Purkinje cell (primary cell): ENCODE results near the gene ZFP36. TPM values are rescaled to one million over a fixed set of nuclear protein-coding genes. Genes with fewer than 3 reads are reported as not detected.

Experiments used
- polyA plus RNA-seq: library from polyadenylated mRNA; unstranded; fragments of >200 nt; fragmentation: Nextera tagmentation; gene quantifications from 2 replicates; pipeline ENCODE4 v1.2.1, GENCODE V29; 2014

ZFP36 gene, protein sequence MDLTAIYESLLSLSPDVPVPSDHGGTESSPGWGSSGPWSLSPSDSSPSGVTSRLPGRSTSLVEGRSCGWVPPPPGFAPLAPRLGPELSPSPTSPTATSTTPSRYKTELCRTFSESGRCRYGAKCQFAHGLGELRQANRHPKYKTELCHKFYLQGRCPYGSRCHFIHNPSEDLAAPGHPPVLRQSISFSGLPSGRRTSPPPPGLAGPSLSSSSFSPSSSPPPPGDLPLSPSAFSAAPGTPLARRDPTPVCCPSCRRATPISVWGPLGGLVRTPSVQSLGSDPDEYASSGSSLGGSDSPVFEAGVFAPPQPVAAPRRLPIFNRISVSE
- 0.92 and 2.1 TPM in 2 replicates for polyA plus RNA-seq

DNA sequence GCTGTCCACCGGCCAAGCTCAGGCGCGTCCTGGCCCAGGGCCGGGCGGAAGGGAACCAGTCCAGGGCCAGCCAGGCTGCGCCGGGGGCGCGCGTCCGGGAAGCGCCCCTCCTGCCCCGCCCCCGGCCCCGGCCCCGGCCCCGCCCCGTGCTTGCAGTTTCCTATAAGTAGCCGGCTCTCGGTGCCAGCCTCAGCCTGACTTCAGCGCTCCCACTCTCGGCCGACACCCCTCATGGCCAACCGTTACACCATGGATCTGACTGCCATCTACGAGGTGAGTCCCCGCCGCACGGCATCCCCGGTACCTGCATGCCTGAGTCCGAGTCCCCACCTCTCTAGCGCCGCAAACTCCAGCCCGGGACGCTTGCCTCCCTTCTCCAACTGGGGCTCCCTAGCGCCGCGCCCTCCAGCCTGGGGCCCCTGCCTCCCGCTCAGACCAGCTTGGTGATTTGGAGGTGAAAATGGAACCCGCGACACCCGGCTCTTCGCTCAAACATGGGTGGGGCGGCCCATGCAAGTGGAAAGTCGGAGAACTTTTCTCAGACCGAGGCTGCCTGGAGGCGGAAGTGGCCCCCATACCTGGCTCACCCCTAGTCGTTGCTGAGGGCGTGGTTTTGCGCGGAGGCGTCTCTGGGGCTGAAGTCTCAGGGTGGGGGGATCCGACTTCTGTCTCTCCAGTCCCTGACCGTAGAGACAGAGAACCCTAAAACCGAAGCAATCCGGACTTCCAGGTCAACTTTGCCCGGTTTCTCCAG lies at the start of gene ZFP36:
Gene ZFP36 (plus strand): TSS at position 192 of the 754 bp plus-strand sequence. CDS start 58 bp downstream, at position 250.

DNA sequence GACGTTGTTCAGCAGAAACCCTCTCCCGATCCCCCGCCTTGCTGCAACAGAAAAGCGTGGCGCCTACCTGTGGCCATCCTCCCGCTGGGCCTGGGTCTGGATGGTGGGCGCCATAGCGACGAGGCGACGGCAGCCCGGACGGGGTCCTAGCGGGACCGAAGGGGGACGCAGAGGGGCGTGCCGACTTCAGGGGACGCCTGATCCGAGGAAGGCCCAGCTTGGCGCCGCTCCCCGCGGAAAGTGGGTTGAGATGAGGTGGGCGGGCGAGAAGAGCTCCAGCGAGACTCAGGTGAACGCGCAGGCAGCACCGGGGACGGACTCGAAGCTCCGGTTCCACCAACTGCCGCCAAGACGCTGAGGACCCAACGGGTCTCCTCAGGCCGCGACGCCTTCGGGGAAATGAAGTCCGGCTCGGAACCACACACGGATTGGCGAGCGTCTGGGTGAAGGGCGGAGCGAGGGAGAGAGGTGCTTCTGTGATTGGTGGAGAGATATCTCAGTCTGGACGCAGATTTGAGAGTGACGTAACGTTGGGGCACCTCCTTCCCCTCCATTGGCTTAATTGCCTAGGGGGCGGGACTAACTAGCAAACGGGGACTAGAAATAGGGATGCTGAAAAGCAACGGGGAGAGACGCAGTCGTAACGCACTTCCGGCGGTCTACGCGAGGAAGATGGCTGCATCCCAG lies 15.8 kb upstream of the ZFP36 start, which contains the start of the genes MED29 and PAF1:
Gene MED29 (plus strand): TSS at position 628 of the 687 bp plus-strand sequence. CDS start 45 bp downstream, at position 673.
Gene PAF1 (minus strand): TSS at position 356 of the 687 bp plus-strand sequence. CDS start 242 bp downstream, at position 114.

DNA sequence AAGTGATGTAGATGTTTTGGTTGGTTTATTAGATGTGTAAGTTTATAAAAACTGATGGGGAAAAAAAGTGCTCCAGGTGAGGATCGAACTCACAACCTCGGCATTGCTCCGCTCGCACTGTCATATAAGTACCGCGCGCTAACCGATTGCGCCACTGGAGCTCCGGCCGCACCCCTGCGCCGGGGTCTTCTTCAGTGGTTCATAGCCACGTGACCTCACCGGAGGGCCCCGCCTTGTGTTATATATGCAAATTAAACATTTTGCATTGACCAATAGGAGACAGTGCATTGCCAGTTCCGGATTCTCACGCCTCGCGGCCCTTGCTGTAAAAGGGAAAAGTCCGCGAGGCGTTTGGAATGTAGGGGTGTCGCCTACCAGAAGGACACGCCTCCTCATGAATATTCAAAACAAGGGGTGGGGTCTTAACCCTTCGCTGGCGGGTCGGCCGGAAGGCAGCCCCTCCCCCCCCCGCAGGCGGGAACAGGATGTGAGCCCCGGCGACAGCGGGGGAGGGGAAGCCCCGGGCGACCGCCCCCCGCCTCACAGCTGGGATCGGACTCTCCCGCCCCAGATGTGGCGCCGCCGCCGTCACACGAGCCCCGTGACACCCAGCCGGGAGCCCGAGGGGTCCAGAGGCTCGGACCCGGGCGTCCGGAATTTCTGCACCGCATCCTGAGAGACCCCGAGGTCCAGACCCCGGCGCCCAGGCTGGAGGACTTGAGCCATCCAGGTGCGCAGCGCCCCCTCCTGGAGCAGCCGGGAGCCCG lies 5.6 kb downstream of the ZFP36 start, which contains the start of gene PLEKHG2:
Gene PLEKHG2 (plus strand): TSS at position 570 of the 767 bp plus-strand sequence. CDS start 1,418 bp downstream, outside the sequence.

DNA sequence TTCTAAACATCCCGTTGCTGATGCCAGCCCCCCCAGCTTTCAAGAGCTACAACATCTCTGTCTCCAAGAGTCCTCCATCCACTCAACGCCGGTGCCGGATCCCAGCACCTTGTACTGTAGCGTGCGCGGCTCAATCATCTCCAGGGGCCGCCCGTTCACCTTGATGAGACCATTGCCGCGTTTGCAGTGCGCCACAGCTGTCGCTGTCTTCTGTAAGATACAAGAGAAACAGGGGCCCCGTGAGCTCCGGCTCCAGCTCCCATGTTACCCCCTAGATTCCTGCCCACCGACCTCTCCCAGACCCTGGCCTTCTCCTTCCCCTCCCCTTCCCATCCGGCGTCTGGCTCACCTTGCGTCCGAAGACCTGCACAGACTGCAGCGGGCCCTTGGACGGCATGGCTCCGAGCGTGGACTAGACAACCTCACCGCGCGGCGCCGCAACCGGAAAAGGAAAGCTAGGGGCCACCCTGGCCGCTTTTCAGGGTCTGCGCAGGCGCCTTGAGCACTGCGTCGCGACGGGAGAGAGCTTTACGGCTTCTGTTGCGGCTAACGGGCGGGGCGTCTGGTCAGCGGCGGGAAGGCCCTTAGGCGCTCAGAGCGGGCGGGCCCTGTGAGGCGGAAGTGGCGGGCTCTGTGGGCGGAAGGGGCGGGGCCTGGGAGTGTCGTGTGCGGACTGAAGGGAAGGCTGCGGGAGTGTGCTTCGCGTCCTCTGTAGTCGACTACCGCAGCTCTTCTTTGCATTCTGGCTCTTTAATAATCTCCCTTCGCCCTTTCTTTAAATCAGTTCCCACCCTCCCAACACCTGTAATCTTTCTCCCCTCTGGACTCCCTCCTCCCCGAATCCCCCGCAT lies 29.1 kb downstream of the ZFP36 start, which contains the start of gene RPS16:
Gene RPS16 (minus strand): TSS at position 451 of the 851 bp plus-strand sequence. CDS start 54 bp downstream, at position 397.

DNA sequence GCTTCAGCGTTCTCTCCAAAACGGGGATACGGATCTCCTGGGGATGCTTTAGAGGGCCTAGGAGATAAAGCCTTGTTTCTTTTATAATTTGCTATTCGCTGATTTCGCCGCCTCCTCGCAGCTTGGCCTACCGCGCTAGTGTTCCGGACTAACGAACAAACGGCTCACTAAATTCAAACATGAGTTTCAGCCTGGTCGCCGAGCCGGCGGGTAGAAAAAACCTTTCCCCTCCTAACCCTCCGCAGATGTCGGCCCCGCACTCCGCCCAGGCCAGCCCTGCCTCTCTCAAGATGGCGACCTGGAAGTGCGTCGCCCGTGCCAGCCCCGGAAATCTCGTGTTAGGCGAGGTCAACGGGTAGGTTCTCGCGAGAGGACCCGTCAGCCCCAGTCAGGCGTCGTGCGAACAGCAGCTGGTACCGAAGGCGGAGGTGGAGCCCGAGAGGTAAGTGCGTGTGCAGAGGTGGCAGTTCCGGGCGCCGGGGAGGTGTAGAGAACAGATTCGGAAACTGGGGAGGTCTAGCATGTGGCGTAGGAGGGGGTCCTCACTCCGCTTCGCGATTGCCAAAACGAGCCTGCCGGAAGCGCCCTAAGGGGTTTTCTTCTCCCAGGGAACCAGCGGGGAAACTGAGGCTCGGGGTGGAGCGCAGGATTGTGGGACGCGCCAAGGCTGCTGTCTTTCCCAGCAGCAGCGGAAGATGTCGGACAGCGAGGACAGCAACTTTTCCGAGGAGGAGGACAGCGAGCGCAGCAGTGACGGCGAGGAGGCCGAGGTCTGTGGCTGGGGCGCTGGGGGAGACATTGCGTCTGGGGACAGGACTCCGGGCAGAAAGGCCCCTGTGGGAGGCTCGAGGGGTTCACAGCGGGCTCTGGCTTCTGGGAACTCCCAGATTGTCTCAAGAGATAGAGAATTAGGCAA lies 38.8 kb downstream of the ZFP36 start, which contains the start of gene SUPT5H:
Gene SUPT5H (plus strand): TSS at position 387 of the 916 bp plus-strand sequence. CDS start 309 bp downstream, at position 696.

Other genes with a start within 250 kb of the ZFP36 start
- gene NCCRP1, start 209.9 kb upstream of the ZFP36 start, polyA plus RNA-seq: 0.20 TPM in 1 of 2 replicates, not detected in the other
- not detected in 2 replicates for gene SYCN, start 202.6 kb upstream of the ZFP36 start, polyA plus RNA-seq
- 0.81 TPM in 1 of 2 replicates, not detected in the other for gene IFNL3, start 161.8 kb upstream of the ZFP36 start, polyA plus RNA-seq
- not detected in 2 replicates for gene IFNL4, start 158.0 kb upstream of the ZFP36 start, polyA plus RNA-seq
- not detected in 2 replicates for gene IFNL2, start 138.5 kb upstream of the ZFP36 start, polyA plus RNA-seq
- not detected in 2 replicates for gene IFNL1, start 110.4 kb upstream of the ZFP36 start, polyA plus RNA-seq
- 1.6 and 2.0 TPM in 2 replicates for gene LRFN1, start 86.0 kb upstream of the ZFP36 start, polyA plus RNA-seq
- gene GMFG, start 70.8 kb upstream of the ZFP36 start, polyA plus RNA-seq: 17.9 and 20.4 TPM in 2 replicates
- 3.5 and 3.9 TPM in 2 replicates for gene SAMD4B, start 64.4 kb upstream of the ZFP36 start, polyA plus RNA-seq
- gene PAF1, start 15.7 kb upstream of the ZFP36 start, polyA plus RNA-seq: 4.5 and 13.7 TPM in 2 replicates
- 8.5 and 17.3 TPM in 2 replicates for gene MED29, start 15.5 kb upstream of the ZFP36 start, polyA plus RNA-seq
- gene PLEKHG2, start 5.8 kb downstream of the ZFP36 start, polyA plus RNA-seq: not detected in 2 replicates
- 356 and 405 TPM in 2 replicates for gene RPS16, start 29.1 kb downstream of the ZFP36 start, polyA plus RNA-seq
- 60.5 and 76.2 TPM in 2 replicates for gene SUPT5H, start 38.7 kb downstream of the ZFP36 start, polyA plus RNA-seq
- 62.3 and 76.3 TPM in 2 replicates for gene TIMM50, start 74.0 kb downstream of the ZFP36 start, polyA plus RNA-seq
- gene DLL3, start 92.1 kb downstream of the ZFP36 start, polyA plus RNA-seq: 2.1 and 4.1 TPM in 2 replicates
- not detected in 2 replicates for gene SELENOV, start 108.3 kb downstream of the ZFP36 start, polyA plus RNA-seq
- 6.9 and 17.5 TPM in 2 replicates for gene EID2B, start 126.0 kb downstream of the ZFP36 start, polyA plus RNA-seq
- gene EID2, start 133.3 kb downstream of the ZFP36 start, polyA plus RNA-seq: 20.5 and 35.6 TPM in 2 replicates
- gene LGALS13, start 195.7 kb downstream of the ZFP36 start, polyA plus RNA-seq: 1.0 and 5.9 TPM in 2 replicates
- gene LGALS16, start 249.1 kb downstream of the ZFP36 start, polyA plus RNA-seq: not detected in 2 replicates